Measurements from ENCODE around the gene ZNF773. TPM values are rescaled to one million over a fixed set of nuclear protein-coding genes. Genes with fewer than 3 reads are reported as not detected.

Gene ZNF773
- total RNA-seq, 1 donor from 2014 or later: 10.2 TPM

Other genes starting within 250 kb of the ZNF773 start
- gene ZNF460, start 219.5 kb upstream of the ZNF773 start, total RNA-seq: 49.6 and 66.0 TPM in 2 replicates
- gene ZNF543, start 179.5 kb upstream of the ZNF773 start, total RNA-seq: 9.6 and 10.7 TPM in 2 replicates
- gene ZNF304, start 148.7 kb upstream of the ZNF773 start, total RNA-seq: 9.5 and 11.0 TPM in 2 replicates
- 8.8 and 10.2 TPM in 2 replicates for gene TRAPPC2B, start 136.4 kb upstream of the ZNF773 start, total RNA-seq
- 2.0 and 2.9 TPM in 2 replicates for gene ZNF547, start 136.4 kb upstream of the ZNF773 start, total RNA-seq
- gene ZNF548, start 110.1 kb upstream of the ZNF773 start, total RNA-seq: 14.2 and 16.6 TPM in 2 replicates
- gene ZNF17, start 88.8 kb upstream of the ZNF773 start, total RNA-seq: 10.0 and 10.1 TPM in 2 replicates
- 12.2 and 14.9 TPM in 2 replicates for gene ZNF749, start 64.6 kb upstream of the ZNF773 start, total RNA-seq
- gene VN1R1, start 42.8 kb upstream of the ZNF773 start, total RNA-seq: 0.20 and 0.35 TPM in 2 replicates
- 14.1 and 25.7 TPM in 2 replicates for gene ZNF772, start 22.4 kb upstream of the ZNF773 start, total RNA-seq
- gene ZNF419, start 12.2 kb upstream of the ZNF773 start, total RNA-seq: 8.6 and 13.6 TPM in 2 replicates
- 4.2 and 5.6 TPM in 2 replicates for gene ZNF549, start 27.4 kb downstream of the ZNF773 start, total RNA-seq
- 5.3 and 6.3 TPM in 2 replicates for gene ZNF550, start 59.9 kb downstream of the ZNF773 start, total RNA-seq
- gene ZNF416, start 79.0 kb downstream of the ZNF773 start, total RNA-seq: 4.4 and 5.4 TPM in 2 replicates
- 2.8 and 6.5 TPM in 2 replicates for gene ZIK1, start 84.2 kb downstream of the ZNF773 start, total RNA-seq
- 5.0 and 5.7 TPM in 2 replicates for gene ZNF530, start 99.9 kb downstream of the ZNF773 start, total RNA-seq
- 15.4 and 19.0 TPM in 2 replicates for gene ZNF134, start 114.3 kb downstream of the ZNF773 start, total RNA-seq
- gene ZNF211, start 133.2 kb downstream of the ZNF773 start, total RNA-seq: 7.1 and 13.5 TPM in 2 replicates
- not detected in 2 replicates for gene ZSCAN4, start 169.0 kb downstream of the ZNF773 start, total RNA-seq
- gene ZNF551, start 182.0 kb downstream of the ZNF773 start, total RNA-seq: 8.7 and 9.8 TPM in 2 replicates
- 0.92 and 6.0 TPM in 2 replicates for gene ZNF154, start 209.3 kb downstream of the ZNF773 start, total RNA-seq
- gene ZNF671, start 227.7 kb downstream of the ZNF773 start, total RNA-seq: 4.7 and 9.3 TPM in 2 replicates
- 13.2 and 13.4 TPM in 2 replicates for gene ZNF776, start 246.9 kb downstream of the ZNF773 start, total RNA-seq